ENCODE data around the gene SLC25A2.
"Not testable (repeated sequence)": the region's sequence is repeated elsewhere in the genome, so short reads cannot be mapped to it uniquely, and the experiment has no call there.

- not testable (repeated sequence) for TF ChIP-seq POLR2A, CTCF (IDR thresholded peaks at IDR 0.05)
Observed at GRCh38 chr5:141340781-141341354, 37.0 kb upstream of the SLC25A2 start.
